GM18909 (cell line): ENCODE results near the gene MANBA.
A peak's percentile ranks its signal among the peaks of the same experiment; 100 is the strongest.
"Not testable (repeated sequence)": the region's sequence is repeated elsewhere in the genome, so short reads cannot be mapped to it uniquely, and the experiment has no call there.

ENCODE experiments used
- ATAC-seq: cut with Tn5 transposase; IDR thresholded peaks from one replicate; pipeline ENCODE4 v1.9.1; 2021; ENCODE audit warnings: mild to moderate bottlenecking; ENCODE audit not compliant: unreplicated experiment, poor library complexity

The MANBA gene

GRCh38 chr4:102726068-102726467 is 34.7 kb downstream of the MANBA start:
- no peak for ATAC-seq

- ATAC-seq: no peak
Observed at GRCh38 chr4:102725229-102725628, 35.5 kb downstream of the MANBA start.

GRCh38 chr4:102723511-102723910 is 37.3 kb downstream of the MANBA start:
- no peak for ATAC-seq

DNA sequence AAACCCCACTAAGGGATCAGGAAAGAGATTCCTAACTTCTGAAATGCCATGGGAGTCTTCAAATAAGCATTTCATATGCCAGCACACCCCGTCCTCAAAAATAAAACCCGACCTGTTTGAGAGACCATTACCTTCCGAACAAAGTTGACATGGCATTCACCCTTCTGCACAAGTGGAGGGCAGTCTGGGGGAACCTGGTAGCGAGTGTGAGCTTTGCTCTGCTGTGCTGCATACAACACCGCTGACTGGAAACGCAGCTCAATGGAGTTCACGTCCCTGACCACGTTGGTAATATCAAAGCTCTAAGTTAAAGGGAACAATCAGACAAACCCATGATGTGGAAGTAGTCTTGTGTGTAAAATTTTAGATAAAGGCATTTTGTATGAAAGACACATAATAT is 38.0 kb downstream of the MANBA start:
- ATAC-seq: no peak

DNA sequence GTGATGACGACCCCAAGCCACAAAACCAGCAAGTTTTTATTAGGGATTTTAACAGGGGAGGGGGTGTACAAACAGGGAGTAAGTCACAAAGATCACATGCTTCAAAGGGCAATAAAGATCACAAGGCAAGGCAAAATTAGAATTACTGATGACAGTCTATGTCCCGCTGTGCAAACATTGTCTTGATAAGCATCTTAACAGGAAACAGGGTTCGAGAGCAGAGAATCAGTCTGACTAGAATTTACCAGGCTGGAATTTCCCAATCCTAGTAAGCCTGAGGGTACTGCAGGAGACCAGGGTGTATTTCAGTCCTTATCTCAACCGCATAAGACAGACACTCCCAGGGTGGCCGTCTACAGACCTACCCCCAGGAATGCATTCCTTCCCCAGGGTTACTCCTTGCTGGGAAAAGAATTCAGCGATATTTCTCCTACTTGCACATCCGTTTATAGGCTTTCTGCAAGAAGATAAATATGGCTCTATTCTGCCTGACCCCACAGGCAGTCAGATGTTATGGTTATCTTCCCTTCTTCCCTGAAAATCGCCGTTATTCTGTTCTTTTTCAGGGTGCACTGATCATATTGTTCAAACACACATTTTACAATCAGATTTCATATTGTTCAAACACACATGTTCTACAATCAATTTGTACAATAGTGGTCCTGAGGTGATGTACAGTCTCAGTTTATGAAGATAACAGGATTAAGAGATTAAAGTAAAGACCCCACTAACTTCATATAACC is 41.8 kb downstream of the MANBA start:
- ATAC-seq: not testable (repeated sequence)

DNA sequence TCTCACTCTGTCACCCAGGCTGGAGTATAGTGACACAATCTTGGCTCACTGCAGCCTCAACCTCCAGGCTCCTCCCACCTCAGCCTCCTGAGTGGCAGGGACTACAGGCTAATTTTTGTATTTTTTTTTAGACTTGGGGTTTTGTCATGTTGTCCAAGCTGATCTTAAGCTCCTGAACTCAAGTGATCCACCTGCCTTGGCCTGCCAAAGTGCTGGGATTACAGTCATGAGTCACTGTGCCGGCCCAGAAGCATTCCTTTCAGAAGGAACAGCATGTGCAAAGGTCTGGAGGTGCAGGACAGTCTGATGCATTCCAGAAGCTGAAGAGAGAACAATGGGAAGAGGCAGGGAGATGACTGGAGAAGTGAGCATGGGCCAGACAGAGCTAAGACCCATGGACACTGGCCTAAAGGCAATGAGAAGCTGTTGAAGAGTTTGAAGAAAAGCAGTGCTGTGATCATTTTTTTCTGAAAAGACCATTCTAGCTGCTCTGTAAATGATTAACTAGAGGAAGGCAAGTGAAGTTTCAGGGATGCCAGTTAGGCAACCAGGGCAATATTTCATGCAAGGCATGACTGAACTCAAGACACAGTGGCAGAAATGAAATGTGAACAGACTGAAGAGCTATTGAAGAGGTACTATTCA is 43.2 kb downstream of the MANBA start:
- peak; percentile 70 for ATAC-seq

- no peak for ATAC-seq
Observed at GRCh38 chr4:102715057-102715456, 45.7 kb downstream of the MANBA start.

DNA sequence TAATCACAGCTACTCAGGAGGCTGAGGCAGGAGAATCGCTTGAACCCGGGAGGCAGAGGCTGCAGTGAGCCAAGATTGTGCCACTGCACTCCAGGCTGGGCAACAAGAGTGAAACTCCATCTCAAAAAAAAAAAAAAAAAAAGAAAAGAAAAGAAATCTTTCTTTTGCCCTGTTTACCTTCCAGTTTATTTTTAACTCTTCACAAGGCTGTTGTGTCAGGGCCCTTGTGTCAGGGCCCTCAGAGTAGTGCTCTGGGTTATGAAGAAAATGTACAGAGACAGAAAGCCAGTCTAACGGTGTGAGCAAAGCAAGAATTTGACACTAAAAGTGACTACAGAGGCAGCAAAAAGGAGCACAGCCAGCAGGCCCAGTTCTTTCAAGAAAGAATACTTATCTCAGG is 47.0 kb downstream of the MANBA start:
- not testable (repeated sequence) for ATAC-seq

DNA sequence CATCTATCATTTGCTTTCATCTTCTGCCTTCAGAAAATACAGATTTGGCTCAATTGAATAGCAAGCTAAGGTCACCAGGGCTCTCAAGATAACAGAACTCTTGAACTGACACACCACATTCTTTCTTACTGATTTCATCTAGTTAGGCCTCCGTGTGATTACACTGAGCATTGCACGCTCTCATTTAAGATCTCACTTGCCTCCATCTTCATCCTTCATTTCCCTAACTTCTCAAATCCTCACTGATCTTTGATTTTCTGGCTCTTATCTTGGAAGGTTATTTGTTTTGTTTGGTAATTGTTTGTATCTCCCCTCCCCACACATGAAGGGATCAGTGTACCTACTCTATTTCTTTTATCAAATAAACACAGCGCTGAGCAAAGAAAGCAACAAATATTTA is 47.7 kb downstream of the MANBA start:
- no peak for ATAC-seq

DNA sequence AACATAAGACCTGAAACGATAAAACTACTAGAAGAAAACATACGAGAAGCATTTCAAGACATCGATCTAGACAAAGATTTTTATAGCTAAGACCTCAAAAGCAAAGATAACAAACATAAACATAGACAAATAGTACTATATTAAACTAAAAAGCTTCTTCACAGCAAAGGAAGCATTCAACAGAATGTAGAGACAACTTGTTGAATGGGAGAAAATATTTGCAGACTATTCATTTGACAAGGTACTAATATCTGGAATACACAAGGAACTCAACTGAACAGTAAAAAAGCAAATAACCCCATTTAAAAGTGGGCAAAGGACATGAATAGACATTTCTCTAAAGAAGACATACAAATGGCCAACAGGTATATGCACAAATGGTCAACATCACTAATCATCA is 49.8 kb downstream of the MANBA start:
- ATAC-seq: no peak

DNA sequence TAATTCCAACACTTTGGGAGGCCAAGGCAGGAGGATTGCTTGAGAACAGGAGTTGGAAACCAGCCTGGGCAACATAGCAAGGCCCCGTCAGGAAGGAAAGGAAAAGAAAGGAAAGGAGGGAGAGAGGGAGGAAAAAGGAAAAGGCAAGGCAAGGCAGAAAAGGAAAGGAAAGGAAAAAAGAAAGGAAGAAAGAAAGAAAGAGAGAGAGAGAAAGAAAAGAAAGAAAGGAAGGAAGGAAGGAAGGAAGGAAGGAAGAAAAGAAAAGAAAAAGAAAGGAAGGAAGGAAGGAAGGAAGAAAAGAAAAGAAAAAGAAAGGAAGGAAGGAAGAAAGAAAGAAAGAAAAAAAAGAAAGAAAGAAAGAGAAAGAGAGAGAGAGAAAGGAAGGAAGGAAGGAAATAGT is 51.7 kb downstream of the MANBA start:
- not testable (repeated sequence) for ATAC-seq

GRCh38 chr4:102707150-102707549 is 53.6 kb downstream of the MANBA start:
- ATAC-seq: no peak

DNA sequence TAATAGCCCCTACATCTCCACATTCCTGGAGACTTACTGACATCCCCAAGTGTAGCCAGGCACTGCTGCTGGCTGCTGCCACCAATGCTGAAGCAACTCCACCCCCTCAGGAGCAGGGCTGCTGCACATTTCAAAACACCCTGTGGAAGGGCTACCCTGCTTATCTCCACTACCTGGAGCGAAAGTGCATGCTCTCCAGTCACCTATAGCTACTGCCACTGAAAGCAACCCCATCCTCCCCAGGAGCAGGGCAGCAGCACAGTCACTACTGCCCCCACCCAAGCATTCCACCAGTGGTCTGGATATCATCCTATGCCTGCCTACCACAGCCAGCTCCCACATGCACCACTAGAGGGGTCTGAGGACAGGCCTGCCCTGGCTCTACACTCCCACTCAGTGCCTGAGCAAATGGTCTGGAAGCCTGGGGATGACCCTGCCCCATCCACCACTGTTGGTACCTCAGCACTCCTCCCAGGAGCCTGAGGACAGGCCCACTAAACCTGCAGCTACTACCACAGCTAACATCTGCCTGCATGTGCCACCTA is 55.3 kb downstream of the MANBA start:
- no peak for ATAC-seq

DNA sequence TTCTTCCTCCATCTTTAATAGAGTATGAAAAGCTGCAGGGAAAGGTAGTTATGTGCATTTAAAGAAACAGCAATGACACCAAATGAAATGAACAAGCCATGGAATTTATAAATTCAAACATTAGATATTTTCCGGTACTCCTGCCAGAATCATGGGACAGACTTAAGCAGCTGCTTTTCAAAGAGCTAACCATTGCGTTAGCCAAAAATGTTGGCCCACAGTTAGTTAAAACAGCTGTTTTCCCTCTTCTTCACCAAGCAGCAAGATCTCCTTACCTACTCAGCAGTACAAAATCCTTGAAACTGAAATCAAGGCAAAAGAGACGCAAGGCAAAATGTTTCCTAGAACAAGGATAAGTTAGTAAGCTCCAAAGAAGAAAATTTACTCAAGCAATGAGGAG is 64.0 kb downstream of the MANBA start:
- no peak for ATAC-seq

GRCh38 chr4:102694791-102695190 is 66.0 kb downstream of the MANBA start:
- ATAC-seq: no peak

DNA sequence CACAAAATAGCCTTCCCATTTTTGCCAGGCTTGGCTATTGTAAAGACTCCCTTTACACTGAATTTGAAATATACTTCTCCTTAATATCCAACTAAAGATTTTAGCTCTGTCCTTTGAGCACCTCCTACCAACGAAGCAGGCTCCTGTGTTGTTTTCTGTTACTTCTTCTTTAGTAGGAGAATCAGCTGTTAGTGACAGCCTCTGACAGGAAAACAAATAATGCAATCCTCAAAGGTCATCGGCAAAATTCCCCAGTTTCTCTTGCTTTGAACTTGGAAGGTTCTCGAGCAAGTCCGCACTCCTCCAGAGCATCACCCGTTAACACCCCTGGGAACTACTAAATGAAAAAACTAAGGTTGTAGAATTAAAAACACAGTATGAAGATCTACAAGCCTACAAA is 66.9 kb downstream of the MANBA start:
- no peak for ATAC-seq

GRCh38 chr4:102693262-102693850 is 67.4 kb downstream of the MANBA start:
- no peak for ATAC-seq

- ATAC-seq: no peak
Observed at GRCh38 chr4:102692474-102692873, 68.3 kb downstream of the MANBA start.

DNA sequence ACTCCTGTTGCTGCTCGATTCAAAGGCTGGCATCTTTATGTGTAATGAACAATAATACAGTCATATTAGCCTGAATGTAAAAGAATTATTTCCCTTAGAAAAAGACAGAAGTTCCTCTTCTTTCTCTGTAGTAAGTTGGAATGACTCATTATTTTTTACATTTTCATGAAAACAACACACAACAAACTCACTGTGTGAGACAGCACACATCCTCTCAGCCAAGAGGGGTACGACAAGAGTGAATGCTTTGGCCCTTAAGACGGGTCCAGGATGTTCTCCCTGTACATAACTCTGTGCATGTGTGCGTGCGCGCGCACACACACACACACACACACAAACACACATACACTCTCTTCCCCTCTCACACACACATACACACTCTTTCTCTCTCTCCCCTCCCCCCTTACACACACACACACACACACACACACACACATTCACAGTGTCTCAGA is 72.8 kb downstream of the MANBA start:
- peak; percentile 38 for ATAC-seq

- ATAC-seq: peak; percentile 91
Observed at GRCh38 chr4:102687373-102687981, 73.3 kb downstream of the MANBA start.

DNA sequence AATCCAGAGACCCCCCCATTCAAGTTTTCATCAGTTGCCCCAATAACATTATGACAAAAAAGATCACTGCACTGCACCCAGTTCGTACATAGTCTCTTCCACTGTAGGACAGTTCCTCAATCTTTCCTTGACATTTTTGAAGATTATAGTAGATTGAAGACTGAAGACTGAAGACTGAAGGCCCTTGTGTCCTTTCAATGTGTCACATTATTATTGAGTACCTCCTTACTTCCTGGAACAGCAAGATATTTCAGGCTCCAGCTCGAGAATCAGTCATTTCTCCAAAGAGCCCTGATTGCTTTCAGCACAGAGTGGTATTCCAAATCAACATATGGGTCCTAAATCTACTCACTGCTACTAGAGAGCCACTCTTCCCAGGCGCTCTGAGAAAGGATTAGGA is 75.0 kb downstream of the MANBA start:
- no peak for ATAC-seq
